Measurements from ENCODE around the gene NR2E1. TPM values are rescaled to one million over a fixed set of nuclear protein-coding genes. Genes with fewer than 3 reads are reported as not detected.
A peak's percentile ranks its signal among the peaks of the same experiment; 100 is the strongest.

NR2E1 gene
- total and polyA plus RNA-seq, 2 of the 4 experiments (the other 2 are of a cell fraction), result not detected

DNA sequence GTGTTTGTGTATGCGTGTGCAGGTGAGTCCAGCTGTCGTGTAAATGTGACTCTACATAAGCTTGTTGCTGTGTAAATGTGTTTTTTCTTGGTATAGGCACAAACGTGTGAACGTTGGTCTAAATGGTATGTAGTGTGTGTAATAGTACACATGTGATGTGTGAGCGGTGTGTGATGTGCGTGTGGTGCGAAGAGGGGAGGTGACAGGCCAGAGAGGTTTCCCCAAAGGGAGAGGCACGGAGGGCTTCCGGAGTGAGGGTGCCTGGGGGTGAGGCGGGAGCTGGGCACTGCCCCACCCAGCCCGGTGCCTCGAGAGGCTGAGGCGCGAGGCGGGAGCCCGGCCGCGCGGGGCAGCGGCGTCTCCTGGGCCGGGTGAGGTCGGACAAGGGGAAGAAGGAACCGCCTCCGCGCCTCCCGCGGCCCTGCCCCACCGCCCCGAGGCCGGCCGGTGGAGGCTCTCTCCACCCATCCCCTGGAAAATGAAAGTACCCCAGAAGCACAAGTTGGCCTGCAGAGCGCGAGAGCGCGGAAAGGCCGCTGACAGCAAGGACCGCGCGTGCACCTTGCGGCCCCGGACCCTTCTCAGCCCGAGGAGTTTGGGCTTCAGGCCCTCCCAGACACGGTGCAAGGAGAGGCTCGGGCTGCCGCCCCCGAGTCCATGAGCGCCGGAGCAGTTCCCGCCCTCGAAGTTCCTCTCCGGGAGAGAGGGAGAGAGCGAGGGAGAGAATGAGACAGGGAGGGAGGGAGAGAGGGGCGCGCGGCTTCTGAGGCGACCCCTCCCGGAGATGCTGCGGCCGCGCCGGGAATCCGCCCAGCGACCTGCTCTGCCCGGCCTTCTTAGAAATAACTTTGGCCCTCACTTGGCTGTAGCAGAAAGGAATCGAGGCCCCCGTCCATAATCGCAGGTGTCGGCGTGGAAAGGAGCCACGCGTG lies 48.1 kb upstream of the NR2E1 start:
- Histone ChIP-seq H3K27ac (ENCODE audit: insufficient read depth, low read length) (no peak overlapping the region), H2AK5ac (ENCODE audit: low read depth, low read length) (no peak overlapping the region), H3K4ac (ENCODE audit: low read depth, low read length) (no peak overlapping the region), H3K9me1 (ENCODE audit: insufficient read depth, low read length) (no peaks in the 10 kb centered on the region), H4K8ac (ENCODE audit: low read depth in 2 of 2, low read length in 2 of 2) (no peak overlapping the region), H3K56ac (ENCODE audit: extremely low read depth, insufficient read depth, low read length) (no peak overlapping the region), H3K4me2 (ENCODE audit: low read depth, low read length) (peak overlapping the region; percentile 84), H4K91ac (ENCODE audit: insufficient read depth, low read depth, low read length) (no peak overlapping the region), H3K9ac (ENCODE audit: low read depth, low read length) (no peak overlapping the region), H3K9me3 (ENCODE audit: control insufficient read depth, insufficient read depth, low read length) (no peaks in the 10 kb centered on the region), H2BK20ac (ENCODE audit: low read depth, low read length) (no peak overlapping the region), H3K23ac (ENCODE audit: low read depth, low read length) (peak overlapping the region; percentile 29; the same call in 1 of the 2 replicates), H3K36me3 (ENCODE audit: control insufficient read depth, insufficient read depth, low read length) (no peaks in the 10 kb centered on the region), H4K5ac (ENCODE audit: low read depth, low read length) (no peak overlapping the region), H3K14ac (replicated peaks; ENCODE audit: low read depth, low read length) (no peak overlapping the region), H2AFZ (replicated peaks; ENCODE audit: low read length, poor library complexity) (peak overlapping the region; percentile 52), H3K79me1 (ENCODE audit: low read depth in 1 of 2, low read length in 2 of 2) (no peaks in the 10 kb centered on the region), H2BK15ac (ENCODE audit: low read depth, low read length) (no peak overlapping the region), H3K4me3 (ENCODE audit: insufficient read depth, low read depth, low read length) (peak overlapping the region; percentile 52), H2AK9ac (replicated peaks; ENCODE audit: low read depth, low read length, poor library complexity) (peak overlapping the region; percentile 68), H3K4me1 (ENCODE audit: control insufficient read depth, insufficient read depth, low read length) (no peaks in the 10 kb centered on the region; the same call in 1 of the 2 replicates), H2BK5ac (ENCODE audit: low read depth, low read length, poor library complexity, severe bottlenecking) (no peak overlapping the region), H3K18ac (ENCODE audit: low read depth, low read length) (no peak overlapping the region), H4K20me1 (ENCODE audit: insufficient read depth, low read length) (0 out of 2 replicates have a peak, but pooled peaks cover 5% of the 10 kb centered on the region), H2BK120ac (ENCODE audit: low read depth, low read length) (no peak overlapping the region), H3K27me3 (ENCODE audit: control insufficient read depth, insufficient read depth, low read length) (peaks cover 91% of the 10 kb centered on the region)
- intact Hi-C loops (cut with micrococcal nuclease) (no loop called here), in situ Hi-C loops (cut with MboI; ENCODE audit: low sequenced_read_pairs) (loop anchor here (10.0 kb wide), 1 partner anchor 377 kb away; no protein-coding TSS in a partner anchor), dilution Hi-C loops (cut with HindIII; ENCODE audit: low sequenced_read_pairs, unreplicated experiment) (no loop called here)
- POLR2A ChIA-PET (ENCODE audit: unreplicated experiment), result no interaction called here
- DNase-seq (peak; percentile 21), ATAC-seq (ENCODE audit: low read depth) (peak; percentile 37)
- WGBS, 2 experiments (ENCODE audit: extremely low coverage in 2 of 2, insufficient read length in 1 of 2), result 4% methylated on average over 29 of the region's 72 CpGs; no CpG with 5 or more reads in 1 of the 2 experiments
- TF ChIP-seq CEBPB (IDR thresholded peaks at IDR 0.05; ENCODE audit: low read depth, low read length) (no peak), NFE2L2 (IDR thresholded peaks at IDR 0.05; ENCODE audit: low read depth, low read length) (no peak), RFX5 (IDR thresholded peaks at IDR 0.05; ENCODE audit: low read depth, low read length) (no peak), MAZ (IDR thresholded peaks at IDR 0.05; ENCODE audit: borderline replicate concordance, low read depth, low read length) (no peak), MXI1 (IDR thresholded peaks at IDR 0.05; ENCODE audit: borderline replicate concordance, low read depth, low read length) (no peak), BHLHE40 (IDR thresholded peaks at IDR 0.05; ENCODE audit: low read depth, low read length) (no peak), SMC3 (IDR thresholded peaks at IDR 0.05; ENCODE audit: low read depth, low read length) (no peak), RAD21 (IDR thresholded peaks at IDR 0.05; ENCODE audit: low read length) (no peak), POLR2A (IDR thresholded peaks at IDR 0.05; ENCODE audit: low read depth, low read length) (no peak), FOS (IDR thresholded peaks at IDR 0.05; ENCODE audit: low read depth, low read length) (no peak), MAFK (IDR thresholded peaks at IDR 0.05; ENCODE audit: low read depth, low read length) (no peak)
- TF ChIP-seq, protein P1, sequence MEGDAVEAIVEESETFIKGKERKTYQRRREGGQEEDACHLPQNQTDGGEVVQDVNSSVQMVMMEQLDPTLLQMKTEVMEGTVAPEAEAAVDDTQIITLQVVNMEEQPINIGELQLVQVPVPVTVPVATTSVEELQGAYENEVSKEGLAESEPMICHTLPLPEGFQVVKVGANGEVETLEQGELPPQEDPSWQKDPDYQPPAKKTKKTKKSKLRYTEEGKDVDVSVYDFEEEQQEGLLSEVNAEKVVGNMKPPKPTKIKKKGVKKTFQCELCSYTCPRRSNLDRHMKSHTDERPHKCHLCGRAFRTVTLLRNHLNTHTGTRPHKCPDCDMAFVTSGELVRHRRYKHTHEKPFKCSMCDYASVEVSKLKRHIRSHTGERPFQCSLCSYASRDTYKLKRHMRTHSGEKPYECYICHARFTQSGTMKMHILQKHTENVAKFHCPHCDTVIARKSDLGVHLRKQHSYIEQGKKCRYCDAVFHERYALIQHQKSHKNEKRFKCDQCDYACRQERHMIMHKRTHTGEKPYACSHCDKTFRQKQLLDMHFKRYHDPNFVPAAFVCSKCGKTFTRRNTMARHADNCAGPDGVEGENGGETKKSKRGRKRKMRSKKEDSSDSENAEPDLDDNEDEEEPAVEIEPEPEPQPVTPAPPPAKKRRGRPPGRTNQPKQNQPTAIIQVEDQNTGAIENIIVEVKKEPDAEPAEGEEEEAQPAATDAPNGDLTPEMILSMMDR (conservative IDR thresholded peaks at IDR 0.05; ENCODE audit: low read depth, low read length), result no peak
- TF ChIP-seq, protein P2, sequence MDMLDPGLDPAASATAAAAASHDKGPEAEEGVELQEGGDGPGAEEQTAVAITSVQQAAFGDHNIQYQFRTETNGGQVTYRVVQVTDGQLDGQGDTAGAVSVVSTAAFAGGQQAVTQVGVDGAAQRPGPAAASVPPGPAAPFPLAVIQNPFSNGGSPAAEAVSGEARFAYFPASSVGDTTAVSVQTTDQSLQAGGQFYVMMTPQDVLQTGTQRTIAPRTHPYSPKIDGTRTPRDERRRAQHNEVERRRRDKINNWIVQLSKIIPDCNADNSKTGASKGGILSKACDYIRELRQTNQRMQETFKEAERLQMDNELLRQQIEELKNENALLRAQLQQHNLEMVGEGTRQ (IDR thresholded peaks at IDR 0.05; ENCODE audit: low read depth, low read length), result no peak
- no TSS peak for BruUV-seq (replicated peaks)
- CTCF ChIA-PET, result no interaction called here

Data from IMR-90 (cell line).